T-helper 1 cell treated with Interleukin-12 subunit alpha and Interleukin-12 subunit beta and Interleukin-4 antibody, amounts not matched to agents 30 μg/mL and 1 μg/mL, for 36 hours (primary cell): ENCODE data around the gene CCDC174.

Experiments
- H3K27ac Mint-ChIP-seq: one replicate; pipeline ENCODE4 v1.8.0; 2021; ENCODE audit warnings: mild to moderate bottlenecking, mixed read lengths
- H3K27me3 Mint-ChIP-seq: one replicate; pipeline ENCODE4 v1.8.0; 2021; ENCODE audit warnings: low read depth, mixed read lengths
- H3K36me3 Mint-ChIP-seq: one replicate; pipeline ENCODE4 v1.8.0; 2021; ENCODE audit warnings: low read depth, mixed read lengths
- H3K4me1 Mint-ChIP-seq: one replicate; pipeline ENCODE4 v1.8.0; 2021; ENCODE audit warnings: low read depth, mixed read lengths
- H3K4me3 Mint-ChIP-seq: one replicate; pipeline ENCODE4 v1.8.0; 2021; ENCODE audit warnings: mild to moderate bottlenecking, moderate library complexity, mixed read lengths
- H3K9me3 Mint-ChIP-seq: one replicate; pipeline ENCODE4 v1.8.0; 2021; ENCODE audit warnings: mixed read lengths

The CCDC174 gene

GRCh38 chr3:14617508-14618023 lies 34.0 kb upstream of the CCDC174 start:
- no peaks in the 10 kb centered on the region for H3K36me3 Mint-ChIP-seq
- H3K9me3 Mint-ChIP-seq = no peaks in the 10 kb centered on the region
- peaks cover 30% of the 10 kb centered on the region for H3K27me3 Mint-ChIP-seq
- H3K27ac Mint-ChIP-seq = no peak overlapping the region
- H3K4me1 Mint-ChIP-seq = no peaks in the 10 kb centered on the region
- H3K4me3 Mint-ChIP-seq = no peak overlapping the region

GRCh38 chr3:14619605-14620004 lies 32.0 kb upstream of the CCDC174 start:
- Mint-ChIP-seq H3K36me3 (no peaks in the 10 kb centered on the region), H3K27ac (no peak overlapping the region), H3K9me3 (no peaks in the 10 kb centered on the region), H3K4me1 (no peaks in the 10 kb centered on the region), H3K27me3 (peaks cover 16% of the 10 kb centered on the region), H3K4me3 (no peak overlapping the region)

GRCh38 chr3:14620512-14620911 lies 31.1 kb upstream of the CCDC174 start:
- no peaks in the 10 kb centered on the region for H3K9me3 Mint-ChIP-seq
- H3K4me3 Mint-ChIP-seq = no peak overlapping the region
- no peaks in the 10 kb centered on the region for H3K4me1 Mint-ChIP-seq
- peaks cover 9% of the 10 kb centered on the region for H3K27me3 Mint-ChIP-seq
- H3K36me3 Mint-ChIP-seq = no peaks in the 10 kb centered on the region
- H3K27ac Mint-ChIP-seq = no peak overlapping the region

- Mint-ChIP-seq H3K4me1 (no peaks in the 10 kb centered on the region), H3K9me3 (no peaks in the 10 kb centered on the region), H3K4me3 (no peak overlapping the region), H3K36me3 (no peaks in the 10 kb centered on the region), H3K27ac (no peak overlapping the region), H3K27me3 (peaks cover 5% of the 10 kb centered on the region)
These were observed 30.5 kb upstream of the CCDC174 start for GRCh38 chr3:14621093-14621492.

GRCh38 chr3:14622368-14622767 lies 29.2 kb upstream of the CCDC174 start:
- Mint-ChIP-seq H3K9me3 (no peaks in the 10 kb centered on the region), H3K27me3 (peaks cover 11% of the 10 kb centered on the region), H3K27ac (no peak overlapping the region), H3K4me1 (no peaks in the 10 kb centered on the region), H3K4me3 (no peak overlapping the region), H3K36me3 (no peaks in the 10 kb centered on the region)

GRCh38 chr3:14623569-14624051 lies 28.0 kb upstream of the CCDC174 start:
- Mint-ChIP-seq H3K4me1 (no peaks in the 10 kb centered on the region), H3K27ac (no peak overlapping the region), H3K9me3 (no peaks in the 10 kb centered on the region), H3K36me3 (no peaks in the 10 kb centered on the region), H3K27me3 (peaks cover 12% of the 10 kb centered on the region), H3K4me3 (no peak overlapping the region)

- no peak overlapping the region for H3K27ac Mint-ChIP-seq
- peaks cover 7% of the 10 kb centered on the region for H3K27me3 Mint-ChIP-seq
- no peaks in the 10 kb centered on the region for H3K9me3 Mint-ChIP-seq
- no peaks in the 10 kb centered on the region for H3K4me1 Mint-ChIP-seq
- H3K4me3 Mint-ChIP-seq = no peak overlapping the region
- no peaks in the 10 kb centered on the region for H3K36me3 Mint-ChIP-seq
These were observed 27.1 kb upstream of the CCDC174 start for GRCh38 chr3:14624498-14624897.

GRCh38 chr3:14625443-14625842 lies 26.1 kb upstream of the CCDC174 start:
- Mint-ChIP-seq H3K27me3 (peaks cover 7% of the 10 kb centered on the region), H3K9me3 (no peaks in the 10 kb centered on the region), H3K36me3 (no peaks in the 10 kb centered on the region), H3K4me1 (no peaks in the 10 kb centered on the region), H3K4me3 (no peak overlapping the region), H3K27ac (no peak overlapping the region)

GRCh38 chr3:14627815-14628214 lies 23.7 kb upstream of the CCDC174 start:
- Mint-ChIP-seq H3K27me3 (peaks cover 7% of the 10 kb centered on the region), H3K4me3 (no peak overlapping the region), H3K9me3 (no peaks in the 10 kb centered on the region), H3K4me1 (no peaks in the 10 kb centered on the region), H3K36me3 (no peaks in the 10 kb centered on the region), H3K27ac (no peak overlapping the region)

GRCh38 chr3:14628406-14628805 lies 23.2 kb upstream of the CCDC174 start:
- H3K4me3 Mint-ChIP-seq = no peak overlapping the region
- H3K36me3 Mint-ChIP-seq = no peaks in the 10 kb centered on the region
- no peaks in the 10 kb centered on the region for H3K4me1 Mint-ChIP-seq
- H3K9me3 Mint-ChIP-seq = no peaks in the 10 kb centered on the region
- H3K27ac Mint-ChIP-seq = no peak overlapping the region
- peaks cover 7% of the 10 kb centered on the region for H3K27me3 Mint-ChIP-seq

- Mint-ChIP-seq H3K4me3 (no peak overlapping the region), H3K27me3 (peaks cover 13% of the 10 kb centered on the region), H3K36me3 (no peaks in the 10 kb centered on the region), H3K4me1 (no peaks in the 10 kb centered on the region), H3K27ac (no peak overlapping the region), H3K9me3 (no peaks in the 10 kb centered on the region)
These were observed 21.0 kb upstream of the CCDC174 start for GRCh38 chr3:14630404-14631100.

GRCh38 chr3:14631101-14631497 lies 20.5 kb upstream of the CCDC174 start:
- Mint-ChIP-seq H3K9me3 (no peaks in the 10 kb centered on the region), H3K27me3 (peaks cover 13% of the 10 kb centered on the region), H3K4me3 (no peak overlapping the region), H3K27ac (no peak overlapping the region), H3K36me3 (no peaks in the 10 kb centered on the region), H3K4me1 (no peaks in the 10 kb centered on the region)

- Mint-ChIP-seq H3K4me3 (no peak overlapping the region), H3K27ac (no peak overlapping the region), H3K27me3 (peaks cover 15% of the 10 kb centered on the region), H3K9me3 (no peaks in the 10 kb centered on the region), H3K4me1 (no peaks in the 10 kb centered on the region), H3K36me3 (no peaks in the 10 kb centered on the region)
These were observed 19.7 kb upstream of the CCDC174 start for GRCh38 chr3:14631687-14632441.

- H3K27me3 Mint-ChIP-seq = peaks cover 15% of the 10 kb centered on the region
- H3K4me1 Mint-ChIP-seq = no peaks in the 10 kb centered on the region
- H3K9me3 Mint-ChIP-seq = no peaks in the 10 kb centered on the region
- no peaks in the 10 kb centered on the region for H3K36me3 Mint-ChIP-seq
- H3K27ac Mint-ChIP-seq = no peak overlapping the region
- H3K4me3 Mint-ChIP-seq = no peak overlapping the region
These were observed 19.1 kb upstream of the CCDC174 start for GRCh38 chr3:14632442-14632930.

- no peak overlapping the region for H3K27ac Mint-ChIP-seq
- H3K4me3 Mint-ChIP-seq = no peak overlapping the region
- no peaks in the 10 kb centered on the region for H3K4me1 Mint-ChIP-seq
- H3K27me3 Mint-ChIP-seq = peaks cover 18% of the 10 kb centered on the region
- no peaks in the 10 kb centered on the region for H3K36me3 Mint-ChIP-seq
- no peaks in the 10 kb centered on the region for H3K9me3 Mint-ChIP-seq
These were observed 18.1 kb upstream of the CCDC174 start for GRCh38 chr3:14633417-14633816.
